Measurements from ENCODE around the gene LAMA5. TPM values are rescaled to one million over a fixed set of nuclear protein-coding genes. Genes with fewer than 3 reads are reported as not detected.

Gene LAMA5
- total RNA-seq, 1 experiment from 2014 or later, result 4.1 TPM

- in situ Hi-C loops (cut with HindIII; ENCODE audit: low pct_unique_long_range_greater_than_20kb, low sequenced_read_pairs), result no loop called here
- no peak for DNase-seq (ENCODE audit: low read depth, low spot score)
These were observed 39.6 kb upstream of the LAMA5 start for GRCh38 chr20:62406635-62407176.

- DNase-seq (ENCODE audit: low read depth, low spot score), result no peak
- in situ Hi-C loops (cut with HindIII; ENCODE audit: low pct_unique_long_range_greater_than_20kb, low sequenced_read_pairs), result no loop called here
These were observed 38.9 kb upstream of the LAMA5 start for GRCh38 chr20:62405981-62406513.

- DNase-seq (ENCODE audit: low read depth, low spot score), result peak; percentile 56
These were observed 38.2 kb upstream of the LAMA5 start for GRCh38 chr20:62405108-62405980.

GRCh38 chr20:62404761-62405107 is 37.6 kb upstream of the LAMA5 start:
- no peak for DNase-seq (ENCODE audit: low read depth, low spot score)
- in situ Hi-C loops (cut with HindIII; ENCODE audit: low pct_unique_long_range_greater_than_20kb, low sequenced_read_pairs), result no loop called here

More at GRCh38 chr20:62405108-62405980, 38.2 kb upstream of the LAMA5 start:
- in situ Hi-C loops (cut with HindIII; ENCODE audit: low pct_unique_long_range_greater_than_20kb, low sequenced_read_pairs), result no loop called here

- in situ Hi-C loops (cut with HindIII; ENCODE audit: low pct_unique_long_range_greater_than_20kb, low sequenced_read_pairs), result no loop called here
- no peak for DNase-seq (ENCODE audit: low read depth, low spot score)
These were observed 37.1 kb upstream of the LAMA5 start for GRCh38 chr20:62404112-62404665.

- in situ Hi-C loops (cut with HindIII; ENCODE audit: low pct_unique_long_range_greater_than_20kb, low sequenced_read_pairs), result no loop called here
- DNase-seq (ENCODE audit: low read depth, low spot score), result no peak
These were observed 36.2 kb upstream of the LAMA5 start for GRCh38 chr20:62403331-62403730.

GRCh38 chr20:62402456-62403150 is 35.5 kb upstream of the LAMA5 start:
- in situ Hi-C loops (cut with HindIII; ENCODE audit: low pct_unique_long_range_greater_than_20kb, low sequenced_read_pairs), result no loop called here
- DNase-seq (ENCODE audit: low read depth, low spot score), result no peak

GRCh38 chr20:62401331-62401779 is 34.2 kb upstream of the LAMA5 start:
- in situ Hi-C loops (cut with HindIII; ENCODE audit: low pct_unique_long_range_greater_than_20kb, low sequenced_read_pairs), result no loop called here
- peak; percentile 64 for DNase-seq (ENCODE audit: low read depth, low spot score)

- no peak for DNase-seq (ENCODE audit: low read depth, low spot score)
- in situ Hi-C loops (cut with HindIII; ENCODE audit: low pct_unique_long_range_greater_than_20kb, low sequenced_read_pairs), result no loop called here
These were observed 33.4 kb upstream of the LAMA5 start for GRCh38 chr20:62400541-62400940.

- in situ Hi-C loops (cut with HindIII; ENCODE audit: low pct_unique_long_range_greater_than_20kb, low sequenced_read_pairs), result no loop called here
- no peak for DNase-seq (ENCODE audit: low read depth, low spot score)
These were observed 32.9 kb upstream of the LAMA5 start for GRCh38 chr20:62400021-62400420.

GRCh38 chr20:62398120-62398821 is 31.2 kb upstream of the LAMA5 start:
- in situ Hi-C loops (cut with HindIII; ENCODE audit: low pct_unique_long_range_greater_than_20kb, low sequenced_read_pairs), result no loop called here
- DNase-seq (ENCODE audit: low read depth, low spot score), result no peak

- DNase-seq (ENCODE audit: low read depth, low spot score), result no peak
- in situ Hi-C loops (cut with HindIII; ENCODE audit: low pct_unique_long_range_greater_than_20kb, low sequenced_read_pairs), result no loop called here
These were observed 29.5 kb upstream of the LAMA5 start for GRCh38 chr20:62396367-62397239.

- peak; percentile 44 for DNase-seq (ENCODE audit: low read depth, low spot score)
- in situ Hi-C loops (cut with HindIII; ENCODE audit: low pct_unique_long_range_greater_than_20kb, low sequenced_read_pairs), result no loop called here
These were observed 28.5 kb upstream of the LAMA5 start for GRCh38 chr20:62395311-62396242.

- no peak for DNase-seq (ENCODE audit: low read depth, low spot score)
- in situ Hi-C loops (cut with HindIII; ENCODE audit: low pct_unique_long_range_greater_than_20kb, low sequenced_read_pairs), result no loop called here
These were observed 27.4 kb upstream of the LAMA5 start for GRCh38 chr20:62394248-62395245.

GRCh38 chr20:62393830-62394229 is 26.7 kb upstream of the LAMA5 start:
- in situ Hi-C loops (cut with HindIII; ENCODE audit: low pct_unique_long_range_greater_than_20kb, low sequenced_read_pairs), result no loop called here
- DNase-seq (ENCODE audit: low read depth, low spot score), result no peak
